Mesenchymal stem cell (in vitro differentiated cells and primary cell): ENCODE measurements around the gene FOXO6.

Experiments
- DNase-seq: peaks from one replicate; pipeline ENCODE4 v3.0.0-alpha.2; 2013
- H2AFZ ChIP-seq: one replicate; pipeline ENCODE4 v1.6.1; 2013; ENCODE audit warnings: low read depth, mild to moderate bottlenecking, control low read depth, inconsistent platforms, low read length, moderate library complexity
- H2AK5ac ChIP-seq: 2 replicates; pipeline ENCODE4 v1.6.1; 2013; ENCODE audit warnings: low read length, moderate library complexity, mild to moderate bottlenecking, inconsistent platforms; ENCODE audit not compliant: severe bottlenecking
- H2BK120ac ChIP-seq: one replicate; pipeline ENCODE4 v1.6.1; 2013; ENCODE audit warnings: low read depth, mild to moderate bottlenecking, inconsistent platforms, low read length, moderate library complexity
- H2BK12ac ChIP-seq, 2 experiments: one replicate each; pipeline ENCODE4 v1.6.1; 2013; ENCODE audit warnings: inconsistent platforms in 2 of 2, low read length in 2 of 2, mild to moderate bottlenecking in 2 of 2, moderate library complexity in 2 of 2, control low read depth in 1 of 2
- H2BK15ac ChIP-seq: one replicate; pipeline ENCODE4 v1.6.1; 2013; ENCODE audit warnings: mild to moderate bottlenecking, low read depth, inconsistent platforms; ENCODE audit not compliant: poor library complexity, severe bottlenecking
- H2BK5ac ChIP-seq: 2 replicates; pipeline ENCODE4 v1.6.1; 2013; ENCODE audit warnings: low read depth, mild to moderate bottlenecking, low read length, control low read depth, inconsistent platforms; ENCODE audit not compliant: poor library complexity, severe bottlenecking
- H3K14ac ChIP-seq, 2 experiments: one replicate each; pipeline ENCODE4 v1.6.1; 2013; ENCODE audit warnings: inconsistent platforms in 2 of 2, low read length in 2 of 2, control low read depth in 1 of 2, mild to moderate bottlenecking in 1 of 2, moderate library complexity in 1 of 2
- H3K18ac ChIP-seq, 2 experiments: one replicate each; pipeline ENCODE4 v1.6.1; 2013; ENCODE audit warnings: inconsistent platforms in 2 of 2, low read length in 2 of 2, control low read depth in 1 of 2, low read depth in 1 of 2, mild to moderate bottlenecking in 1 of 2
- H3K23ac ChIP-seq, 2 experiments: one replicate each; pipeline ENCODE4 v1.6.1; 2013; ENCODE audit warnings: inconsistent platforms in 2 of 2, low read length in 2 of 2, mild to moderate bottlenecking in 2 of 2, moderate library complexity in 2 of 2, control low read depth in 1 of 2
- H3K27ac ChIP-seq: 2 replicates; pipeline ENCODE4 v1.5.1; 2013; ENCODE audit warnings: mild to moderate bottlenecking, moderate library complexity, low read length, control low read depth, inconsistent platforms; ENCODE audit not compliant: poor library complexity, severe bottlenecking
- H3K27me3 ChIP-seq, 2 experiments: 2 replicates each; pipeline versions ENCODE4 v1.6.1 to v1.7.0; 2013; ENCODE audit warnings: low read length in 2 of 2, mild to moderate bottlenecking in 2 of 2, moderate library complexity in 2 of 2, control low read depth in 1 of 2, inconsistent platforms in 1 of 2; ENCODE audit not compliant: control insufficient read depth in 1 of 2, insufficient read depth in 1 of 2
- H3K36me3 ChIP-seq, 2 experiments: 2 replicates each; pipeline versions ENCODE4 v1.6.1 to v1.7.0; 2013; ENCODE audit warnings: low read length in 2 of 2, control low read depth in 1 of 2, inconsistent platforms in 1 of 2, low read depth in 1 of 2, mild to moderate bottlenecking in 1 of 2; ENCODE audit not compliant: insufficient read depth in 2 of 2, control insufficient read depth in 1 of 2
- H3K4ac ChIP-seq, 2 experiments: one replicate each; pipeline ENCODE4 v1.6.1; 2013; ENCODE audit warnings: inconsistent platforms in 2 of 2, low read length in 2 of 2, mild to moderate bottlenecking in 2 of 2, moderate library complexity in 2 of 2, control low read depth in 1 of 2, low read depth in 1 of 2
- H3K4me1 ChIP-seq: 2 replicates; pipeline ENCODE4 v1.6.1; 2013; ENCODE audit warnings: low read depth, low read length, control low read depth; ENCODE audit not compliant: control insufficient read depth, insufficient read depth
- H3K4me2 ChIP-seq: 2 replicates; pipeline ENCODE4 v1.6.1; 2013; ENCODE audit warnings: low read length, mild to moderate bottlenecking, inconsistent platforms; ENCODE audit not compliant: poor library complexity, severe bottlenecking
- H3K4me3 ChIP-seq, 2 experiments: 2 replicates each; pipeline versions ENCODE4 v1.5.1 to v1.7.0; 2013; ENCODE audit warnings: low read length in 2 of 2, mild to moderate bottlenecking in 2 of 2, control low read depth in 1 of 2, low read depth in 1 of 2; ENCODE audit not compliant: insufficient read depth in 1 of 2
- H3K79me1 ChIP-seq: replicated peaks from 2 replicates; pipeline ENCODE4 v1.6.1; 2013; ENCODE audit warnings: mild to moderate bottlenecking, control low read depth, low read length, inconsistent platforms; ENCODE audit not compliant: poor library complexity, severe bottlenecking
- H3K9ac ChIP-seq: 2 replicates; pipeline ENCODE4 v1.7.0; 2013; ENCODE audit warnings: mild to moderate bottlenecking, low read length, moderate library complexity
- H3K9me3 ChIP-seq: 2 replicates; pipeline ENCODE4 v1.7.0; 2013; ENCODE audit warnings: mild to moderate bottlenecking, low read length; ENCODE audit not compliant: control insufficient read depth
- H4K8ac ChIP-seq: one replicate; pipeline ENCODE4 v1.6.1; 2013; ENCODE audit warnings: inconsistent platforms, mild to moderate bottlenecking, low read length, moderate library complexity
- H4K91ac ChIP-seq: one replicate; pipeline ENCODE4 v1.6.1; 2013; ENCODE audit warnings: mild to moderate bottlenecking, low read length, inconsistent platforms
- WGBS: methylation state at CpG from one replicate; pipeline ENCODE4 v1.1.7; 2013; ENCODE audit warnings: mixed read lengths; 5-methylcytosine and 5-hydroxymethylcytosine counted together

FOXO6 gene

DNA sequence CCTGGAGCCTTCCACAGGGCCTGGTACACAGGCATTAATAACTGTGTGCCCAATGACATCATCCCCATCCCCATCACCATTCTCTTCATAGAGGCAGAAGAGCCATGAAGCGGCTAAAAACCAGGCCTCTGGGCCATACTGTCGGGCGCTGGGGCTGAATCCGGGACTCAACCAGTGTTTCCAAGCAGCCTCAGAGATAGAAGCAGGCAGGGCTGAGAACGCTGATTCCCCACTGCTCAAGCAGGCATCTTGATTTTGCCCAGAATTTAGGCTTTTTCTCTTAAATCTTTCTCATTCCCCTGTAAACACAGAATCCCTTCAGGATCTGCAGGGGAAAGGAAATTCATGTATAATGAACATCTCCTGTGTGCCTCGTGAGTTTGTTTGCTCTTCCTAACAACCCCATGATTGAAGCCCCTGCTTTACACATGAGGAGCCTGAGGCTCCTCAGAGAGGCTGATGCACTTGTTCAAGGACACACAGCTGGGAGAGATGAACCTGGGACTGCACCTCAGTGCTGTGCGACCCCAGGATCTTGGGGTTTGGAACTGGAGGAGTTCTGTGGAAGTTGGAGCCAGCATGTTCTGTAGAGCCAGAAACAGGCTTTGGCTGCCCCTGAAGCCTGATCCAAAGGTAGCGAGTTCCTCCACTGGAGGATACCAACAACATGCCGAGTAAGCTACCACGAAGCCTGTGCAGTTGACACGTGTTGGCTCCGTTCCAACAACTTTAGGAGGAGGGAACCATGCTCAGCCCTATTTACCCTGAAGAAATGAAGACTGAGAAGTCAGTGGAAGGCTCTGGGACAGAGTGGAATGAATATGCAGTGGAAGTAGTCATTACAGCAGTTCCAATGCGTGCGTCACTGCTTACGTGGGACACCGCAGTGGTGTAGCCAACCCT lies 67.8 kb downstream of the FOXO6 start:
- DNase-seq: no peak
- H3K4me1 ChIP-seq: peaks cover 29% of the 10 kb centered on the region
- no peak overlapping the region for H3K4me2 ChIP-seq
- no peak overlapping the region for H2AFZ ChIP-seq
- peaks cover 26 to 45% of the 10 kb centered on the region in 2 experiments for H3K27me3 ChIP-seq
- H3K4me3 ChIP-seq: no peak overlapping the region
- no peak overlapping the region for H3K23ac ChIP-seq
- H3K79me1 ChIP-seq: no peaks in the 10 kb centered on the region
- H2AK5ac ChIP-seq: no peak overlapping the region
- no peak overlapping the region for H2BK15ac ChIP-seq
- no peak overlapping the region for H4K91ac ChIP-seq
- no peak overlapping the region for H3K4ac ChIP-seq
- no peak overlapping the region for H2BK12ac ChIP-seq
- no peak overlapping the region for H3K27ac ChIP-seq
- H3K36me3 ChIP-seq: no peaks in the 10 kb centered on the region
- no peak overlapping the region for H3K14ac ChIP-seq
- no peaks in the 10 kb centered on the region for H3K9me3 ChIP-seq
- H3K18ac ChIP-seq: no peak overlapping the region
- H2BK5ac ChIP-seq: no peak overlapping the region
- H4K8ac ChIP-seq: no peak overlapping the region
- no peak overlapping the region for H3K9ac ChIP-seq
- H2BK120ac ChIP-seq: no peak overlapping the region
- WGBS: 92% methylated on average over 16 of the region's 16 CpGs

DNA sequence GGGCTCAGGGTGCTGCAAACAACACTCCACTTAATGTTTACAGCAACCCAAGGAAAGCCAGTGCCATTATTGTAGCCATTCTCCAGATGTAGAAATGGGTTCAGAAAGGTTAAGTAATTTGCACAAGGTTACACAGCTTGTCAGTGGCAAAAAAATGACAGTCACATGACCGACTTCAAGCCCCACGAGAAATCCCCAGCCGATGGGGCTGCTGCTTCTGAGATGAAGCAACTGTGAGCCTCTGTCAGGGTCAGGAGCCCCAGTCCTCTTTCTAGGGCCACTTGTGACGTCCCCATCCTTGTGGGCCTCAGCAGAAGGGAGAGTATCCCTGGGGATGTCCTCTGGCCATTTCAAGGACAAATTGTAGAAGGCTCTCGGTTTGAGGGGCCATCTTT lies 68.4 kb downstream of the FOXO6 start:
- Histone ChIP-seq H3K27me3 (peaks cover 26 to 51% of the 10 kb centered on the region in 2 experiments), H3K36me3 (no peaks in the 10 kb centered on the region), H4K8ac (no peak overlapping the region), H3K23ac (no peak overlapping the region), H4K91ac (no peak overlapping the region), H2BK5ac (no peak overlapping the region), H3K4me3 (no peak overlapping the region), H3K4me2 (no peak overlapping the region), H3K14ac (no peak overlapping the region), H3K9me3 (no peaks in the 10 kb centered on the region), H2BK120ac (no peak overlapping the region), H2AK5ac (no peak overlapping the region), H3K9ac (no peak overlapping the region), H2BK12ac (no peak overlapping the region), H3K18ac (no peak overlapping the region), H3K79me1 (no peaks in the 10 kb centered on the region), H3K4ac (no peak overlapping the region), H2BK15ac (no peak overlapping the region), H2AFZ (no peak overlapping the region), H3K4me1 (peaks cover 26% of the 10 kb centered on the region), H3K27ac (no peak overlapping the region)
- 77% methylated on average over 5 of the region's 5 CpGs for WGBS
- no peak for DNase-seq

DNA sequence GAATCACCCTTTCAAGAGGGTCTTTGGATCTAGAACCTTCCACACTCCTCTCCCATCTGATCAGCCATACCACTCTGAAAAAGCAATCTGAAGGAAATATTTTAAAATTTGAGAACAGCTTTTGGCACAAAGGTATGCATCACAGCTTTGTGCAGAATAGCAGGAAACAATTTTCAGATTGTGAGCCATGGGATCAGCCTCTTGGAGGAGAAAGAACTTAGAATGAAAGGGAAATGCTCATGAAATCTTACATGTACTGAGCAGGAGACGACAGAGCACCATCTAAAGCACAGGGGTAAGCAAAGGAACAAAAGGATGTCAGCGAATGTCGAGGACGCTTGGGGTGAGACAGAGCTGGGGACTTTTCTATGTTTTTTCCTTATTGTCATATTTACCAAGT lies 68.8 kb downstream of the FOXO6 start:
- no peak overlapping the region for H3K27ac ChIP-seq
- H3K27me3 ChIP-seq: peaks cover 29 to 55% of the 10 kb centered on the region in 2 experiments
- H2AK5ac ChIP-seq: no peak overlapping the region
- H3K9ac ChIP-seq: no peak overlapping the region
- no peak overlapping the region for H2BK120ac ChIP-seq
- H3K4me3 ChIP-seq: no peak overlapping the region
- no peak overlapping the region for H3K18ac ChIP-seq
- no peak overlapping the region for H2BK5ac ChIP-seq
- no peak overlapping the region for H2AFZ ChIP-seq
- H4K91ac ChIP-seq: no peak overlapping the region
- no peak overlapping the region for H2BK12ac ChIP-seq
- H3K4me1 ChIP-seq: peaks cover 25% of the 10 kb centered on the region
- no peak overlapping the region for H2BK15ac ChIP-seq
- H3K36me3 ChIP-seq: no peaks in the 10 kb centered on the region
- H4K8ac ChIP-seq: no peak overlapping the region
- H3K23ac ChIP-seq: no peak overlapping the region
- no peak overlapping the region for H3K4me2 ChIP-seq
- H3K79me1 ChIP-seq: no peaks in the 10 kb centered on the region
- H3K9me3 ChIP-seq: no peaks in the 10 kb centered on the region
- DNase-seq: no peak
- 90% methylated on average over 1 of the region's 4 CpGs for WGBS
- no peak overlapping the region for H3K4ac ChIP-seq
- no peak overlapping the region for H3K14ac ChIP-seq

DNA sequence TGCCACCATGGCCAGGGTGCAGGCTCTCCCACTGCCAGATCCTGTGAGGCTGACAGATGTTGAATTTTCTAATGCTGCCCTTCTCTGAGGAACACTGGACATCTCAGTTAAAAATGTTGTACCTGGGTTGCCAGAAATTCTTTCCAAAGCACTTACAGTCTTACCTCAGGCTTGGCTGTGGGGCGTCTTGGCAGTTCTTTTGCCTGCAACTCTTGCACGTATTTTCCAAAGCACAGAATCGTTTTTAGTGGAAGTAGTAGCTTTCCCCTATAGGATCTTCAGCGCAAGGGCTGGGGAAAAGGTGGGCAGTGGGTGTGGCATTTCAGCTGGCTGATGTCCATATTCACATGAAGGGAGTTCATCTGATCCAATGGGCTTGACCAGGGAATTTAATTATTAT lies 69.3 kb downstream of the FOXO6 start:
- Histone ChIP-seq H3K4ac (no peak overlapping the region), H3K18ac (no peak overlapping the region), H2BK5ac (no peak overlapping the region), H4K8ac (no peak overlapping the region), H3K79me1 (no peaks in the 10 kb centered on the region), H3K9ac (no peak overlapping the region), H2AFZ (no peak overlapping the region), H2BK15ac (no peak overlapping the region), H2BK12ac (no peak overlapping the region), H3K4me1 (peaks cover 28% of the 10 kb centered on the region), H2BK120ac (no peak overlapping the region), H3K4me3 (no peak overlapping the region), H3K14ac (no peak overlapping the region), H4K91ac (no peak overlapping the region), H3K23ac (no peak overlapping the region), H2AK5ac (no peak overlapping the region), H3K36me3 (no peaks in the 10 kb centered on the region), H3K27me3 (peaks cover 34 to 61% of the 10 kb centered on the region in 2 experiments), H3K27ac (no peak overlapping the region), H3K4me2 (no peak overlapping the region), H3K9me3 (no peaks in the 10 kb centered on the region)
- no peak for DNase-seq
- 87% methylated on average over 4 of the region's 4 CpGs for WGBS
